ENCODE data around the gene ADRB1.

The ADRB1 gene

GRCh38 chr10:114043532-114044246 is at the start of gene ADRB1:
Gene ADRB1, plus strand, starts transcription at chr10:114043866. Its CDS starts 267 bp downstream, at chr10:114044133.
- peak in 1 of 2 donors; percentile 57 for DNase-seq

- DNase-seq, result no peak
Observed at GRCh38 chr10:113995201-113995600, 48.5 kb upstream of the ADRB1 start.

GRCh38 chr10:113997428-113997827 is 46.2 kb upstream of the ADRB1 start:
- DNase-seq, result no peak

- no peak for DNase-seq
Observed at GRCh38 chr10:113999531-113999930, 44.1 kb upstream of the ADRB1 start.

- DNase-seq, result no peak
Observed at GRCh38 chr10:114000457-114001010, 43.1 kb upstream of the ADRB1 start.

- no peak for DNase-seq
Observed at GRCh38 chr10:114002422-114002821, 41.2 kb upstream of the ADRB1 start.

GRCh38 chr10:114003161-114003941 is 40.3 kb upstream of the ADRB1 start:
- no peak for DNase-seq

GRCh38 chr10:114009281-114009996 is 34.2 kb upstream of the ADRB1 start:
- no peak for DNase-seq

- DNase-seq, result no peak
Observed at GRCh38 chr10:114010316-114010715, 33.4 kb upstream of the ADRB1 start.

GRCh38 chr10:114012650-114013049 is 31.0 kb upstream of the ADRB1 start:
- no peak for DNase-seq

- DNase-seq, result no peak
Observed at GRCh38 chr10:114015708-114016107, 28.0 kb upstream of the ADRB1 start.

GRCh38 chr10:114017271-114017670 is 26.4 kb upstream of the ADRB1 start:
- no peak for DNase-seq

GRCh38 chr10:114017873-114018272 is 25.8 kb upstream of the ADRB1 start:
- DNase-seq, result no peak

GRCh38 chr10:114019226-114019625 is 24.4 kb upstream of the ADRB1 start:
- no peak for DNase-seq

- no peak for DNase-seq
Observed at GRCh38 chr10:114021154-114021553, 22.5 kb upstream of the ADRB1 start.

- no peak for DNase-seq
Observed at GRCh38 chr10:114021717-114022680, 21.7 kb upstream of the ADRB1 start.

- no peak for DNase-seq
Observed at GRCh38 chr10:114022766-114023597, 20.7 kb upstream of the ADRB1 start.

- no peak for DNase-seq
Observed at GRCh38 chr10:114024876-114025610, 18.6 kb upstream of the ADRB1 start.

GRCh38 chr10:114025611-114026130 is 18.0 kb upstream of the ADRB1 start:
- no peak for DNase-seq
